GM12875 (cell line): Measurements from ENCODE around the gene HACD2.

Experiments used
- H3K4me3 ChIP-seq: one replicate; pipeline ENCODE4 v1.5.1; 2011; ENCODE audit warnings: low read depth, low read length, control low read depth
- CTCF ChIP-seq: IDR thresholded peaks from 2 replicates; pipeline ENCODE4 v1.5.1; 2011; ENCODE audit warnings: low read depth, mild to moderate bottlenecking, control low read depth, inconsistent platforms, low read length, moderate library complexity, borderline replicate concordance; ENCODE audit not compliant: insufficient read depth

Gene HACD2

GRCh38 chr3:123627673-123628670 lies 43.1 kb upstream of the HACD2 start:
- H3K4me3 ChIP-seq = no peak overlapping the region
- TF ChIP-seq CTCF = no peak

- H3K4me3 ChIP-seq = no peak overlapping the region
- no peak for TF ChIP-seq CTCF
Measured at GRCh38 chr3:123626881-123627280, 42.0 kb upstream of the HACD2 start.

- no peak for TF ChIP-seq CTCF
- H3K4me3 ChIP-seq = no peak overlapping the region
Measured at GRCh38 chr3:123624302-123624701, 39.4 kb upstream of the HACD2 start.

GRCh38 chr3:123623346-123623880 lies 38.6 kb upstream of the HACD2 start:
- TF ChIP-seq CTCF = no peak
- H3K4me3 ChIP-seq = no peak overlapping the region

GRCh38 chr3:123622766-123623165 lies 37.9 kb upstream of the HACD2 start:
- no peak overlapping the region for H3K4me3 ChIP-seq
- TF ChIP-seq CTCF = no peak

GRCh38 chr3:123621850-123622189 lies 37.0 kb upstream of the HACD2 start:
- TF ChIP-seq CTCF = no peak
- no peak overlapping the region for H3K4me3 ChIP-seq
